GM12892 (cell line): ENCODE results near the gene ARMH1.

ENCODE experiments used
- POLR2A ChIP-seq: IDR thresholded peaks from 2 replicates; pipeline ENCODE4 v1.6.1; 2011; ENCODE audit warnings: low read depth, low read length, control low read depth
- POLR2AphosphoS5 ChIP-seq: IDR thresholded peaks from 2 replicates; pipeline ENCODE4 v1.6.1; 2011; ENCODE audit warnings: low read depth, low read length, control low read depth
- TAF1 ChIP-seq: IDR thresholded peaks from 2 replicates; pipeline ENCODE4 v1.6.1; 2011; ENCODE audit warnings: low read depth, mild to moderate bottlenecking, control low read depth, low read length, borderline replicate concordance

GRCh38 chr1:44647896-44648295 is 26.6 kb upstream of the ARMH1 start:
- no peak for TF ChIP-seq POLR2AphosphoS5
- no peak for TF ChIP-seq POLR2A
- TF ChIP-seq TAF1: no peak
